Gastroesophageal sphincter (tissue), 3 donors: ENCODE results near the gene CLEC10A.

Experiments
- POLR2AphosphoS5 ChIP-seq: sonication (generic); formaldehyde crosslinking; IDR thresholded peaks from one replicate; pipeline ENCODE4 v1.6.1; 2017; ENCODE audit warnings: antibody characterized with exemption
- TF ChIP-seq, protein P1 (sequence below), 4 experiments: fragments of 200-600 bp in 2 of 4; fragments of 450-650 bp in 2 of 4; sonication (generic) in 1 of 4; IDR thresholded peaks; one replicate each; pipeline ENCODE4 v1.5.1; 2017 to 2019; ENCODE audit warnings: antibody characterized with exemption in 4 of 4, mild to moderate bottlenecking in 2 of 4, moderate library complexity in 2 of 4

DNA sequence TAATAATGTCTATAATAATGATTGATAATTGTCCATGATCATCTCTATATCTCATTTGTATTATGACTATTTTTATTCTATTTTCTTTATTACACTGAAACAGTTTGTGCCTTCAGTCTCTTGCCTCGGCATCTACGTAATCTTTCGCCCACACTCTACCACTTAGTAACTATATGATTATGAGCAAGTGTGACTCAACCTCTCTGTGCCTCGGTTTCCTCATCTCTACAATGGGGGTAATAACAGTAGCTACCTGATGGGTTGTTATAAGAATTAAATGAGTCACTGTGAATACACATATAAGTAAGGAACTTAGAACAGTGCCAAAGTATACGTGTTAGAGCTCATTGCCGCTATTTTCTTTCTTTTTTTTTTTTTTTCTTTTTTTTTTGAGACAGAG, 32.5 kb downstream of the CLEC10A start:
- TF ChIP-seq POLR2AphosphoS5, result no peak
- TF ChIP-seq, protein P1, sequence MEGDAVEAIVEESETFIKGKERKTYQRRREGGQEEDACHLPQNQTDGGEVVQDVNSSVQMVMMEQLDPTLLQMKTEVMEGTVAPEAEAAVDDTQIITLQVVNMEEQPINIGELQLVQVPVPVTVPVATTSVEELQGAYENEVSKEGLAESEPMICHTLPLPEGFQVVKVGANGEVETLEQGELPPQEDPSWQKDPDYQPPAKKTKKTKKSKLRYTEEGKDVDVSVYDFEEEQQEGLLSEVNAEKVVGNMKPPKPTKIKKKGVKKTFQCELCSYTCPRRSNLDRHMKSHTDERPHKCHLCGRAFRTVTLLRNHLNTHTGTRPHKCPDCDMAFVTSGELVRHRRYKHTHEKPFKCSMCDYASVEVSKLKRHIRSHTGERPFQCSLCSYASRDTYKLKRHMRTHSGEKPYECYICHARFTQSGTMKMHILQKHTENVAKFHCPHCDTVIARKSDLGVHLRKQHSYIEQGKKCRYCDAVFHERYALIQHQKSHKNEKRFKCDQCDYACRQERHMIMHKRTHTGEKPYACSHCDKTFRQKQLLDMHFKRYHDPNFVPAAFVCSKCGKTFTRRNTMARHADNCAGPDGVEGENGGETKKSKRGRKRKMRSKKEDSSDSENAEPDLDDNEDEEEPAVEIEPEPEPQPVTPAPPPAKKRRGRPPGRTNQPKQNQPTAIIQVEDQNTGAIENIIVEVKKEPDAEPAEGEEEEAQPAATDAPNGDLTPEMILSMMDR (IDR thresholded peaks at IDR 0.05), result no peak
